PC-3 (cell line): ENCODE data around the gene STH.

ENCODE experiments used
- EZH2 ChIP-seq: fragments of 300-600 bp; sonication (generic); IDR thresholded peaks from one replicate; pipeline ENCODE4 v1.6.1; 2017; ENCODE audit warnings: antibody characterized with exemption, mild to moderate bottlenecking, low read length; ENCODE audit not compliant: unreplicated experiment
- EZH2phosphoT487 ChIP-seq: fragments of 300-600 bp; sonication (generic); IDR thresholded peaks from 2 replicates; pipeline ENCODE4 v1.6.1; 2018; ENCODE audit warnings: mild to moderate bottlenecking, antibody characterized with exemption, low read length, borderline replicate concordance
- TF ChIP-seq, protein P1 (sequence below): fragments of 300-600 bp; sonication (generic); conservative IDR thresholded peaks from 2 replicates; pipeline ENCODE4 v1.5.1; 2017; ENCODE audit warnings: antibody characterized with exemption, low read depth, mild to moderate bottlenecking, low read length

DNA sequence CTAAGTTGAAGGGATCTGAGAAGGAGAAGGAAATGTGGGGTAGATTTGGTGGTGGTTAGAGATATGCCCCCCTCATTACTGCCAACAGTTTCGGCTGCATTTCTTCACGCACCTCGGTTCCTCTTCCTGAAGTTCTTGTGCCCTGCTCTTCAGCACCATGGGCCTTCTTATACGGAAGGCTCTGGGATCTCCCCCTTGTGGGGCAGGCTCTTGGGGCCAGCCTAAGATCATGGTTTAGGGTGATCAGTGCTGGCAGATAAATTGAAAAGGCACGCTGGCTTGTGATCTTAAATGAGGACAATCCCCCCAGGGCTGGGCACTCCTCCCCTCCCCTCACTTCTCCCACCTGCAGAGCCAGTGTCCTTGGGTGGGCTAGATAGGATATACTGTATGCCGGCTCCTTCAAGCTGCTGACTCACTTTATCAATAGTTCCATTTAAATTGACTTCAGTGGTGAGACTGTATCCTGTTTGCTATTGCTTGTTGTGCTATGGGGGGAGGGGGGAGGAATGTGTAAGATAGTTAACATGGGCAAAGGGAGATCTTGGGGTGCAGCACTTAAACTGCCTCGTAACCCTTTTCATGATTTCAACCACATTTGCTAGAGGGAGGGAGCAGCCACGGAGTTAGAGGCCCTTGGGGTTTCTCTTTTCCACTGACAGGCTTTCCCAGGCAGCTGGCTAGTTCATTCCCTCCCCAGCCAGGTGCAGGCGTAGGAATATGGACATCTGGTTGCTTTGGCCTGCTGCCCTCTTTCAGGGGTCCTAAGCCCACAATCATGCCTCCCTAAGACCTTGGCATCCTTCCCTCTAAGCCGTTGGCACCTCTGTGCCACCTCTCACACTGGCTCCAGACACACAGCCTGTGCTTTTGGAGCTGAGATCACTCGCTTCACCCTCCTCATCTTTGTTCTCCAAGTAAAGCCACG, 28.3 kb downstream of the STH start:
- TF ChIP-seq, protein P1, sequence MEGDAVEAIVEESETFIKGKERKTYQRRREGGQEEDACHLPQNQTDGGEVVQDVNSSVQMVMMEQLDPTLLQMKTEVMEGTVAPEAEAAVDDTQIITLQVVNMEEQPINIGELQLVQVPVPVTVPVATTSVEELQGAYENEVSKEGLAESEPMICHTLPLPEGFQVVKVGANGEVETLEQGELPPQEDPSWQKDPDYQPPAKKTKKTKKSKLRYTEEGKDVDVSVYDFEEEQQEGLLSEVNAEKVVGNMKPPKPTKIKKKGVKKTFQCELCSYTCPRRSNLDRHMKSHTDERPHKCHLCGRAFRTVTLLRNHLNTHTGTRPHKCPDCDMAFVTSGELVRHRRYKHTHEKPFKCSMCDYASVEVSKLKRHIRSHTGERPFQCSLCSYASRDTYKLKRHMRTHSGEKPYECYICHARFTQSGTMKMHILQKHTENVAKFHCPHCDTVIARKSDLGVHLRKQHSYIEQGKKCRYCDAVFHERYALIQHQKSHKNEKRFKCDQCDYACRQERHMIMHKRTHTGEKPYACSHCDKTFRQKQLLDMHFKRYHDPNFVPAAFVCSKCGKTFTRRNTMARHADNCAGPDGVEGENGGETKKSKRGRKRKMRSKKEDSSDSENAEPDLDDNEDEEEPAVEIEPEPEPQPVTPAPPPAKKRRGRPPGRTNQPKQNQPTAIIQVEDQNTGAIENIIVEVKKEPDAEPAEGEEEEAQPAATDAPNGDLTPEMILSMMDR = no peak
- no peak for TF ChIP-seq EZH2
- TF ChIP-seq EZH2phosphoT487 = no peak
